Smooth muscle cell (in vitro differentiated cells): Measurements from ENCODE around the gene PLB1. TPM values are rescaled to one million over a fixed set of nuclear protein-coding genes. Genes with fewer than 3 reads are reported as not detected.

Experiments used
- DNase-seq: peaks from one replicate; lab custom pipeline; 2025; ENCODE audit not compliant: unreplicated experiment; lab: John Stamatoyannopoulos, UW
- H2AFZ ChIP-seq: fragments of 200-600 bp; sonication (generic); 2 replicates; pipeline ENCODE4 v1.6.0; 2016; ENCODE audit warnings: antibody characterized with exemption, low read depth, mild to moderate bottlenecking
- H3F3A ChIP-seq: fragments of 200-600 bp; sonication (generic); 2 replicates; pipeline ENCODE4 v1.6.0; 2017; ENCODE audit warnings: antibody characterized with exemption, low read depth
- H3K27ac ChIP-seq: fragments of 200-600 bp; sonication (generic); 2 replicates; pipeline ENCODE4 v1.5.1; 2016; ENCODE audit warnings: low read depth, mild to moderate bottlenecking
- H3K27me3 ChIP-seq: fragments of 200-600 bp; sonication (generic); 2 replicates; pipeline ENCODE4 v1.6.1; 2016; ENCODE audit warnings: low read depth, mild to moderate bottlenecking
- H3K36me3 ChIP-seq: fragments of 200-600 bp; sonication (generic); 2 replicates; pipeline ENCODE4 v1.5.1; 2016; ENCODE audit warnings: low read depth
- H3K4me1 ChIP-seq: fragments of 200-600 bp; sonication (generic); 2 replicates; pipeline ENCODE4 v1.5.1; 2016; ENCODE audit warnings: low read depth
- H3K4me2 ChIP-seq: fragments of 200-600 bp; sonication (generic); 2 replicates; pipeline ENCODE4 v1.6.0; 2016; ENCODE audit warnings: mild to moderate bottlenecking
- H3K4me3 ChIP-seq: fragments of 200-600 bp; sonication (generic); 2 replicates; pipeline ENCODE4 v1.5.1; 2016; ENCODE audit warnings: mild to moderate bottlenecking
- H3K79me2 ChIP-seq: fragments of 200-600 bp; sonication (generic); 2 replicates; pipeline ENCODE4 v1.6.0; 2016; ENCODE audit warnings: low read depth, mild to moderate bottlenecking
- H3K9ac ChIP-seq: fragments of 200-600 bp; sonication (generic); 2 replicates; pipeline ENCODE4 v1.6.0; 2016; ENCODE audit warnings: low read depth
- H3K9me3 ChIP-seq: fragments of 200-600 bp; sonication (generic); replicated peaks from 2 replicates; pipeline ENCODE4 v1.5.1; 2016; ENCODE audit warnings: low read depth
- H4K20me1 ChIP-seq: fragments of 200-600 bp; sonication (generic); 2 replicates; pipeline ENCODE4 v1.6.0; 2016; ENCODE audit warnings: low read depth
- CTCF ChIP-seq: fragments of 200-600 bp; sonication (generic); IDR thresholded peaks from 2 replicates; pipeline ENCODE4 v1.5.1; 2017; ENCODE audit warnings: borderline replicate concordance, mild to moderate bottlenecking, antibody characterized with exemption; ENCODE audit not compliant: insufficient read depth, poor library complexity, severe bottlenecking
- WGBS: methylation state at CpG from one replicate; pipeline ENCODE4 v1.1.7; 2016; ENCODE audit warnings: low lambda C conversion rate; 5-methylcytosine and 5-hydroxymethylcytosine counted together
- polyA plus RNA-seq: library from polyadenylated mRNA; unstranded; fragments of >200 nt; fragmentation: Nextera tagmentation; extraction: Ambion mirVana; gene quantifications from 2 replicates; pipeline ENCODE4 v1.2.1, GENCODE V29; 2016
- total RNA-seq: library from RNA; depleted of rRNA; stranded (reverse); fragments of >200 nt; gene quantifications from 2 replicates; pipeline ENCODE4 v1.2.3, GENCODE V29; 2014

The PLB1 gene
- total and polyA plus RNA-seq, 2 experiments from 2014 or later, result 0.75 to 8.7 TPM

- H3K4me2 ChIP-seq, result peak overlapping the region; percentile 70
- H3K27me3 ChIP-seq, result no peaks in the 10 kb centered on the region
- TF ChIP-seq CTCF, result no peak
- peak overlapping the region; percentile 90 for H3K27ac ChIP-seq
- H4K20me1 ChIP-seq, result no peaks in the 10 kb centered on the region
- H3K9ac ChIP-seq, result peak overlapping the region; percentile 70
- no peaks in the 10 kb centered on the region for H3K9me3 ChIP-seq
- no peaks in the 10 kb centered on the region for H3F3A ChIP-seq
- H3K4me1 ChIP-seq, result peaks cover 29% of the 10 kb centered on the region
- no peaks in the 10 kb centered on the region for H3K79me2 ChIP-seq
- no peak overlapping the region for H2AFZ ChIP-seq
- DNase-seq, result no peak
- H3K36me3 ChIP-seq, result no peaks in the 10 kb centered on the region
- H3K4me3 ChIP-seq, result no peak overlapping the region
These were observed 185.7 kb downstream of the PLB1 start for GRCh38 chr2:28681606-28682005.

GRCh38 chr2:28683100-28683706 is 187.3 kb downstream of the PLB1 start:
- Histone ChIP-seq H3K36me3 (no peaks in the 10 kb centered on the region), H3K9me3 (no peaks in the 10 kb centered on the region), H4K20me1 (no peaks in the 10 kb centered on the region), H3K9ac (no peak overlapping the region), H3K4me1 (peaks cover 29% of the 10 kb centered on the region), H3K4me3 (no peak overlapping the region), H3K4me2 (peak overlapping the region; percentile 48), H2AFZ (peak overlapping the region; percentile 11), H3K79me2 (no peaks in the 10 kb centered on the region), H3K27me3 (no peaks in the 10 kb centered on the region), H3F3A (no peaks in the 10 kb centered on the region), H3K27ac (peak overlapping the region; percentile 53)
- 46% methylated on average over 14 of the region's 14 CpGs for WGBS
- no peak for DNase-seq
- TF ChIP-seq CTCF, result no peak

GRCh38 chr2:28684142-28684858 is 188.4 kb downstream of the PLB1 start:
- Histone ChIP-seq H3K36me3 (no peaks in the 10 kb centered on the region), H3K79me2 (no peaks in the 10 kb centered on the region), H3K27ac (no peak overlapping the region), H3K4me1 (peaks cover 29% of the 10 kb centered on the region), H3K9ac (no peak overlapping the region), H3F3A (no peaks in the 10 kb centered on the region), H4K20me1 (no peaks in the 10 kb centered on the region), H3K4me3 (no peak overlapping the region), H3K9me3 (no peaks in the 10 kb centered on the region), H3K27me3 (no peaks in the 10 kb centered on the region), H2AFZ (no peak overlapping the region), H3K4me2 (no peak overlapping the region)
- TF ChIP-seq CTCF, result no peak
- DNase-seq, result no peak
- 50% methylated on average over 13 of the region's 13 CpGs for WGBS

GRCh38 chr2:28687171-28687570 is 191.3 kb downstream of the PLB1 start:
- Histone ChIP-seq H3K4me1 (peaks cover 18% of the 10 kb centered on the region), H3F3A (no peaks in the 10 kb centered on the region), H2AFZ (no peak overlapping the region), H3K27ac (no peak overlapping the region), H3K36me3 (no peaks in the 10 kb centered on the region), H3K79me2 (no peaks in the 10 kb centered on the region), H3K27me3 (no peaks in the 10 kb centered on the region), H3K4me2 (no peak overlapping the region), H4K20me1 (no peaks in the 10 kb centered on the region), H3K9me3 (no peaks in the 10 kb centered on the region), H3K9ac (no peak overlapping the region), H3K4me3 (no peak overlapping the region)
- DNase-seq, result no peak
- no peak for TF ChIP-seq CTCF
